NB4 (cell line): ENCODE data around the gene BCKDHB.

Experiments
- CTCF ChIP-seq: IDR thresholded peaks from one replicate; pipeline ENCODE4 v1.5.1; 2012; ENCODE audit warnings: low read depth, low read length
- POLR2A ChIP-seq: IDR thresholded peaks from 2 replicates; pipeline ENCODE4 v1.6.1; 2011; ENCODE audit warnings: mild to moderate bottlenecking; ENCODE audit not compliant: insufficient read length; ENCODE audit errors: extremely low read depth
- TF ChIP-seq, protein P1 (sequence below): IDR thresholded peaks from 2 replicates; pipeline ENCODE4 v1.6.1; 2011; ENCODE audit warnings: low read depth, low read length

DNA sequence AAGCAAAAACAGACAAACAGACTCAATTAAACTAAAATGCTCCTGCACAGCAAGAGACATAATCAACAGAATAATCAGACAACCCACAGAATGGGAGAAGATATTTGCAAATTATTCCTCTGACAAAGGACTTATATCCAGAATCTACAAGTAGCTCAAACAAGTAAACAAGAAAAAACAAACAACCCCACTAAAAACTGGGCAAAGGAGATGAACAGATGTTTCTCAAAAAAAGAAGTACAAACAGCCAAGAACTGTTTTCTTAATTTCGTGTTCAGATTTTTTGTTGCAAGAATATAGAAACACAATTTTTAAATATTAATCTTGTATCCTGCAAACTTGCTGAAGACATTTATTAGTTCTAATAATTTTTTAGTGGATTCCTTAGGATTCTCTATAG is 274.1 kb downstream of the BCKDHB start:
- TF ChIP-seq POLR2A = no peak
- no peak for TF ChIP-seq CTCF
- TF ChIP-seq, protein P1, sequence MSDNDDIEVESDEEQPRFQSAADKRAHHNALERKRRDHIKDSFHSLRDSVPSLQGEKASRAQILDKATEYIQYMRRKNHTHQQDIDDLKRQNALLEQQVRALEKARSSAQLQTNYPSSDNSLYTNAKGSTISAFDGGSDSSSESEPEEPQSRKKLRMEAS = no peak
